ENCODE measurements around the gene CCDC172. TPM values are rescaled to one million over a fixed set of nuclear protein-coding genes. Genes with fewer than 3 reads are reported as not detected.

CCDC172 gene
- total RNA-seq, 1 donor from 2014 or later, result not detected

- DNase-seq (no peak), ATAC-seq (ENCODE audit: low read depth) (no peak)
- H3K9me3 Mint-ChIP-seq, result peaks cover 5% of the 10 kb centered on the region
- no peaks in the 10 kb centered on the region for H3K36me3 Mint-ChIP-seq (ENCODE audit: low read depth)
- no peaks in the 10 kb centered on the region for H3K27me3 Mint-ChIP-seq
- no peak overlapping the region for H3K27ac Mint-ChIP-seq
- no peaks in the 10 kb centered on the region for H3K4me1 Mint-ChIP-seq
- TF ChIP-seq CTCF (IDR thresholded peaks at IDR 0.05), result no peak
- intact Hi-C loops (cut with micrococcal nuclease), result no loop called here
- ChIA-PET CTCF (no interaction called here), POLR2A (no interaction called here)
- no peak overlapping the region for H3K4me3 Mint-ChIP-seq
These were observed 23.7 kb upstream of the CCDC172 start for GRCh38 chr10:116300542-116300941.

- Mint-ChIP-seq H3K9me3 (peaks cover 5% of the 10 kb centered on the region), H3K4me1 (no peaks in the 10 kb centered on the region), H3K27me3 (no peaks in the 10 kb centered on the region), H3K27ac (no peak overlapping the region), H3K36me3 (ENCODE audit: low read depth) (no peaks in the 10 kb centered on the region), H3K4me3 (no peak overlapping the region)
- POLR2A ChIA-PET, result no interaction called here
- intact Hi-C loops (cut with micrococcal nuclease), result no loop called here
- CTCF ChIA-PET, result no interaction called here
- no peak for DNase-seq
- no peak for ATAC-seq (ENCODE audit: low read depth)
- TF ChIP-seq CTCF (IDR thresholded peaks at IDR 0.05), result no peak
These were observed 19.3 kb upstream of the CCDC172 start for GRCh38 chr10:116304923-116305322.

- no peak for TF ChIP-seq CTCF (IDR thresholded peaks at IDR 0.05)
- Mint-ChIP-seq H3K27me3 (no peaks in the 10 kb centered on the region), H3K9me3 (peaks cover 3% of the 10 kb centered on the region), H3K27ac (no peak overlapping the region), H3K4me1 (no peaks in the 10 kb centered on the region), H3K36me3 (ENCODE audit: low read depth) (no peaks in the 10 kb centered on the region), H3K4me3 (no peak overlapping the region)
- ChIA-PET POLR2A (no interaction called here), CTCF (no interaction called here)
- no peak for DNase-seq
- ATAC-seq (ENCODE audit: low read depth), result no peak
- intact Hi-C loops (cut with micrococcal nuclease), result no loop called here
These were observed 17.4 kb upstream of the CCDC172 start for GRCh38 chr10:116306847-116307246.

- intact Hi-C loops (cut with micrococcal nuclease), result no loop called here
- no peak for TF ChIP-seq CTCF (IDR thresholded peaks at IDR 0.05)
- ATAC-seq (ENCODE audit: low read depth) (no peak), DNase-seq (no peak)
- H3K4me3 Mint-ChIP-seq, result no peak overlapping the region
- no peaks in the 10 kb centered on the region for H3K36me3 Mint-ChIP-seq (ENCODE audit: low read depth)
- H3K27me3 Mint-ChIP-seq, result no peaks in the 10 kb centered on the region
- ChIA-PET CTCF (no interaction called here), POLR2A (no interaction called here)
- H3K27ac Mint-ChIP-seq, result no peak overlapping the region
- peaks cover 3% of the 10 kb centered on the region for H3K9me3 Mint-ChIP-seq
- no peaks in the 10 kb centered on the region for H3K4me1 Mint-ChIP-seq
These were observed 16.8 kb upstream of the CCDC172 start for GRCh38 chr10:116307455-116307854.

GRCh38 chr10:116311016-116311415, 13.2 kb upstream of the CCDC172 start:
- no peaks in the 10 kb centered on the region for H3K4me1 Mint-ChIP-seq
- ATAC-seq (ENCODE audit: low read depth), result no peak

More at GRCh38 chr10:116311016-116311415, 13.2 kb upstream of the CCDC172 start:
- H3K27ac Mint-ChIP-seq, result no peak overlapping the region
- no peak overlapping the region for H3K4me3 Mint-ChIP-seq
- H3K36me3 Mint-ChIP-seq (ENCODE audit: low read depth), result no peaks in the 10 kb centered on the region
- no peaks in the 10 kb centered on the region for H3K27me3 Mint-ChIP-seq
- no peak for DNase-seq
- no peak for TF ChIP-seq CTCF (IDR thresholded peaks at IDR 0.05)
- CTCF ChIA-PET, result no interaction called here
- POLR2A ChIA-PET, result no interaction called here
- H3K9me3 Mint-ChIP-seq, result peaks cover 3% of the 10 kb centered on the region
- intact Hi-C loops (cut with micrococcal nuclease), result no loop called here
